ENCODE data around the gene RD3L. TPM values are rescaled to one million over a fixed set of nuclear protein-coding genes. Genes with fewer than 3 reads are reported as not detected.
"Not testable (repeated sequence)": the region's sequence is repeated elsewhere in the genome, so short reads cannot be mapped to it uniquely, and the experiment has no call there.

The RD3L gene
- 0.21 TPM for total RNA-seq

- Histone ChIP-seq H3K27me3 (ENCODE audit: insufficient read depth, low read length) (peaks cover 14% of the 10 kb centered on the region), H3K9me3 (ENCODE audit: low read depth, low read length) (no peaks in the 10 kb centered on the region)
Measured at GRCh38 chr14:103941973-103942736, at the start of gene RD3L. Gene RD3L, minus strand, starts transcription at chr14:103942529. Its CDS starts 834 bp downstream, at chr14:103941695.

GRCh38 chr14:103989964-103990363, 47.6 kb upstream of the RD3L start:
- no peaks in the 10 kb centered on the region for H3K27me3 ChIP-seq (ENCODE audit: insufficient read depth, low read length)
- H3K9me3 ChIP-seq (ENCODE audit: low read depth, low read length): no peaks in the 10 kb centered on the region
- H3K4me3 ChIP-seq (ENCODE audit: low read length): no peak overlapping the region
- no peaks in the 10 kb centered on the region for H3K4me1 ChIP-seq (ENCODE audit: insufficient read depth, low read length)

More at GRCh38 chr14:103941973-103942736, at the start of gene RD3L:
- Histone ChIP-seq H3K4me3 (ENCODE audit: low read length) (no peak within 1 kb of the TSS), H3K4me1 (ENCODE audit: insufficient read depth, low read length) (no peaks in the 10 kb centered on the region)

- Histone ChIP-seq H3K9me3 (ENCODE audit: low read depth, low read length) (no peaks in the 10 kb centered on the region), H3K4me3 (ENCODE audit: low read length) (no peak overlapping the region), H3K27me3 (ENCODE audit: insufficient read depth, low read length) (no peaks in the 10 kb centered on the region), H3K4me1 (ENCODE audit: insufficient read depth, low read length) (no peaks in the 10 kb centered on the region)
Measured at GRCh38 chr14:103989034-103989433, 46.7 kb upstream of the RD3L start.

- Histone ChIP-seq H3K9me3 (ENCODE audit: low read depth, low read length) (no peaks in the 10 kb centered on the region), H3K4me1 (ENCODE audit: insufficient read depth, low read length) (no peaks in the 10 kb centered on the region), H3K27me3 (ENCODE audit: insufficient read depth, low read length) (no peaks in the 10 kb centered on the region)
Measured at GRCh38 chr14:103984196-103984595, 41.9 kb upstream of the RD3L start.

GRCh38 chr14:103980623-103981238, 38.4 kb upstream of the RD3L start:
- not testable (repeated sequence) for H3K4me1 ChIP-seq (ENCODE audit: insufficient read depth, low read length); H3K4me3 ChIP-seq (ENCODE audit: low read length); H3K27me3 ChIP-seq (ENCODE audit: insufficient read depth, low read length); H3K9me3 ChIP-seq (ENCODE audit: low read depth, low read length)

More at GRCh38 chr14:103984196-103984595, 41.9 kb upstream of the RD3L start:
- no peak overlapping the region for H3K4me3 ChIP-seq (ENCODE audit: low read length)

GRCh38 chr14:103974575-103974974, 32.2 kb upstream of the RD3L start:
- H3K4me3 ChIP-seq (ENCODE audit: low read length): no peak overlapping the region
- no peaks in the 10 kb centered on the region for H3K4me1 ChIP-seq (ENCODE audit: insufficient read depth, low read length)
- H3K27me3 ChIP-seq (ENCODE audit: insufficient read depth, low read length): no peaks in the 10 kb centered on the region
- no peaks in the 10 kb centered on the region for H3K9me3 ChIP-seq (ENCODE audit: low read depth, low read length)

- Histone ChIP-seq H3K9me3 (ENCODE audit: low read depth, low read length) (no peaks in the 10 kb centered on the region), H3K4me3 (ENCODE audit: low read length) (no peak overlapping the region), H3K27me3 (ENCODE audit: insufficient read depth, low read length) (no peaks in the 10 kb centered on the region), H3K4me1 (ENCODE audit: insufficient read depth, low read length) (no peaks in the 10 kb centered on the region)
Measured at GRCh38 chr14:103973354-103973753, 31.0 kb upstream of the RD3L start.

GRCh38 chr14:103969961-103970360, 27.6 kb upstream of the RD3L start:
- no peaks in the 10 kb centered on the region for H3K4me1 ChIP-seq (ENCODE audit: insufficient read depth, low read length)
- no peaks in the 10 kb centered on the region for H3K27me3 ChIP-seq (ENCODE audit: insufficient read depth, low read length)
- no peaks in the 10 kb centered on the region for H3K9me3 ChIP-seq (ENCODE audit: low read depth, low read length)
- H3K4me3 ChIP-seq (ENCODE audit: low read length): no peak overlapping the region

GRCh38 chr14:103966631-103967030, 24.3 kb upstream of the RD3L start:
- Histone ChIP-seq H3K4me1 (ENCODE audit: insufficient read depth, low read length) (no peaks in the 10 kb centered on the region), H3K27me3 (ENCODE audit: insufficient read depth, low read length) (no peaks in the 10 kb centered on the region), H3K4me3 (ENCODE audit: low read length) (no peak overlapping the region), H3K9me3 (ENCODE audit: low read depth, low read length) (no peaks in the 10 kb centered on the region)

- no peak overlapping the region for H3K4me3 ChIP-seq (ENCODE audit: low read length)
- H3K9me3 ChIP-seq (ENCODE audit: low read depth, low read length): no peaks in the 10 kb centered on the region
- no peaks in the 10 kb centered on the region for H3K4me1 ChIP-seq (ENCODE audit: insufficient read depth, low read length)
- no peaks in the 10 kb centered on the region for H3K27me3 ChIP-seq (ENCODE audit: insufficient read depth, low read length)
Measured at GRCh38 chr14:103961928-103962578, 19.7 kb upstream of the RD3L start.

GRCh38 chr14:103960457-103961055, 18.2 kb upstream of the RD3L start:
- Histone ChIP-seq H3K4me1 (ENCODE audit: insufficient read depth, low read length) (no peaks in the 10 kb centered on the region), H3K4me3 (ENCODE audit: low read length) (no peak overlapping the region), H3K27me3 (ENCODE audit: insufficient read depth, low read length) (no peaks in the 10 kb centered on the region), H3K9me3 (ENCODE audit: low read depth, low read length) (no peaks in the 10 kb centered on the region)

GRCh38 chr14:103949131-103949790, 6.9 kb upstream of the RD3L start:
- H3K27me3 ChIP-seq (ENCODE audit: insufficient read depth, low read length): peaks cover 14% of the 10 kb centered on the region
- peaks cover 26% of the 10 kb centered on the region for H3K4me1 ChIP-seq (ENCODE audit: insufficient read depth, low read length)
- no peaks in the 10 kb centered on the region for H3K9me3 ChIP-seq (ENCODE audit: low read depth, low read length)
- no peak overlapping the region for H3K4me3 ChIP-seq (ENCODE audit: low read length)

- peaks cover 26% of the 10 kb centered on the region for H3K4me1 ChIP-seq (ENCODE audit: insufficient read depth, low read length)
- H3K4me3 ChIP-seq (ENCODE audit: low read length): no peak overlapping the region
- H3K27me3 ChIP-seq (ENCODE audit: insufficient read depth, low read length): peaks cover 12% of the 10 kb centered on the region
- no peaks in the 10 kb centered on the region for H3K9me3 ChIP-seq (ENCODE audit: low read depth, low read length)
Measured at GRCh38 chr14:103948442-103948841, 6.1 kb upstream of the RD3L start.

GRCh38 chr14:103946975-103947374, 4.6 kb upstream of the RD3L start:
- no peak overlapping the region for H3K4me3 ChIP-seq (ENCODE audit: low read length)
- H3K9me3 ChIP-seq (ENCODE audit: low read depth, low read length): no peaks in the 10 kb centered on the region
- peaks cover 26% of the 10 kb centered on the region for H3K4me1 ChIP-seq (ENCODE audit: insufficient read depth, low read length)
- peaks cover 11% of the 10 kb centered on the region for H3K27me3 ChIP-seq (ENCODE audit: insufficient read depth, low read length)

GRCh38 chr14:103943673-103944072, 1.3 kb upstream of the RD3L start:
- Histone ChIP-seq H3K9me3 (ENCODE audit: low read depth, low read length) (no peaks in the 10 kb centered on the region), H3K4me1 (ENCODE audit: insufficient read depth, low read length) (peaks cover 6% of the 10 kb centered on the region), H3K4me3 (ENCODE audit: low read length) (no peak overlapping the region), H3K27me3 (ENCODE audit: insufficient read depth, low read length) (peaks cover 15% of the 10 kb centered on the region)

Measured in mononuclear cell (primary cell).